NCI-H146 treated with DMSO at 0.1 percent for 48 hours (cell line): ENCODE measurements around the gene ZNF594.
"Not testable (repeated sequence)": the region's sequence is repeated elsewhere in the genome, so short reads cannot be mapped to it uniquely, and the experiment has no call there.

ENCODE experiments used
- DNase-seq: peaks from one replicate; lab custom pipeline; 2025; ENCODE audit not compliant: unreplicated experiment; lab: John Stamatoyannopoulos, UW

ZNF594 gene

DNA sequence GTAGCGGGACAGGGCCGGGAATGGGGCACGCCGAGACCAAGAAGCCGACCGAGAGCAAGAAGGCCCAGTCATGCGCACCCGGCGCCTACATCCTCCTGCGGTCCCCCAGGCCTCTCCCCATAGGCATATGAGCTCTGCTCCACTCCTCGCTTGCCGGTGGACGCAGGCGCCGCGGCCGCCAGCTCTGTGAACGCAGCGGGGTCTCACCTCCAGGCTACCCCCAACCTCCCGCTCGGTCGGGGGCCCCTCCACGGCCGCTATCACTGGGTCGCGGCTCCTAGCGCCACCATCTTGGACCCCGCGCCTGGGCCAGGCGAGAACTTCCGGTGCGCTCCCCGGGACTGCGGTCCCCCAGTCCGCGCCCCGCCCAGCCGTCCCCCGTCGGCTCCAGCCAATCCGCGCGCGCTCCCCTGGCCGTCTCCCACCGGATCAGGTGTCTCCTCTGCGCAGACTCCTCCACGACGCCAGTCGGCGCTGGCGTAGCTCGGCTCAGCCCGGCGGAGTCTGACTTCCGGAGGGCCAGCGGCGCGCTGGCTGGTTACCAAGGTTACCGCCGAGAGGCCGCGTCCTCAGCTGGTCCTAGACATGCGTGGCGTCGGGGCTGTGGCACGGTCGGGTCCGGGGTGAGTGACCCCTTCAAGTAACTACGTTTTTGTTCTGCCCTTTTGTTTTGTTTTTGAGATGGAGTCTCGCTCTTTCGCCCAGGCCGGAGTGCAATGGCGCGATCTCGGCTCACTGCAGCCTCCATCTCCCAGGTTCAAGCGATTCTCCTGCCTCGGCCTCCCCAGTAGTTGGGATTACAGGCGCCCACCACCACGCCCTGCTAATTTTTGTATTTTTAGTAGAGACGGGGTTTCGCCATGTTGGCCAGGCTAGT lies at the start of gene ZNF594:
TSS of gene ZNF594 (minus strand) at position 328 of the 877 bp plus-strand sequence. CDS start 7,612 bp downstream, outside the sequence.
- peak; percentile 85 for DNase-seq

DNA sequence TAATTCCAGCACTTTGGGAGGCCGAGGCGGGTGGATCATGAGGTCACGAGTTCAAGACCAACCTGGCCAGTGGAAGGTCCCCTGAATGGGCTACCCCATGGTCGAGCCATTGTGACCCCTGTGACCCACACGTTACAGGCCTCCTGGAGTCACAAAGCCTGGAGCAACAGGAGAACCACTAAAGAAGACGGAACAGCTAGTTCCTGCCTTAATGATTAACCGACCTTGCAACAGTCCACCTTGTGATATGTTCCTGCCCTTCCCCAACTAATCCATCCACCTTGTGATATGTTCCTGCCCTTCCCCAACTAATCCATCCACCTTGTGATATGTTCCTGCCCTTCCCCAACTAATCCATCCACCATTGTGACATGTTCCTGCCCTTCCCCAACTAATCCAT lies 48.1 kb upstream of the ZNF594 start:
- not testable (repeated sequence) for DNase-seq

DNA sequence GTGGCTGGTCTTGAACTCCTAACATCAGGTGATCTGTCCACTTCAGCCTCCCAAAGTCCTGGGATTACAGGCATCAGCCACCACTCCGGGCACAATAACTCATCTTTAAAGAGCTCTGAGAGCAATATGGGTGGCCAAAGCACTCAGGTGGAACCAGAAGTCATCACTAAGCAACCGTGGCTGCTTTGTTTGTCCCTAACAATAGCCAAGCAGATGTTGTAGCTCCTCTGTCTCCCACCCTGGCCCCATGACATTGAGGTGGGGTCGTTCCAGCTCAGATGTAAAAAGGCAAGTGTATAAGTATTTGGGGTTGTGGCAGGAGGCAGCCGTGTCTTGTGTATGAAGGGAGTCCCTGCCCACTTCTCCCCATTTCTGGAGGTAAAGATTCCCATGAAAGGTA lies 46.7 kb upstream of the ZNF594 start:
- no peak for DNase-seq

DNA sequence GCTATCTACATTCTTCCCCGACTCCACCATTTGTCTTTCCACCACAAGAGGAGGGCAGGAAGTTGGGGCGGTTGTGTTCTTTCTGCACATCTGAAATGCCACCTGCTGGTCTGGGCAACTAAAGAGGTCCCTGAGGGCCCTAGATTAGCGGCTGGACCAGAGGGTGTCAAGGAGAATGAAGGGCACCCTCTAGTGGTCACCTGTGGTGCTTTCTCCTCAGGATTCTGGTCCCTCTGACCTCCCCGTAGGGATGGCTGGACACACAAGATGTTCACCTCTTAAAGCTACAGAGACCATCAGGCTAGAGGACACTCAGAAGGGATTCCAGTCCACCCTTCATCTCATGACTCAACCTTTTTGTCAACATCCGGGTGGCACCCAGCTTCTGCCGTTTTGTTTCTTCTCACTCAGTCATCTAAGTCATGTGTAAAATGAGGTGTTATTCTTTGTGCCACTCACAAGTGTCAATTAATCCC lies 45.9 kb upstream of the ZNF594 start:
- DNase-seq, result peak; percentile 68

DNA sequence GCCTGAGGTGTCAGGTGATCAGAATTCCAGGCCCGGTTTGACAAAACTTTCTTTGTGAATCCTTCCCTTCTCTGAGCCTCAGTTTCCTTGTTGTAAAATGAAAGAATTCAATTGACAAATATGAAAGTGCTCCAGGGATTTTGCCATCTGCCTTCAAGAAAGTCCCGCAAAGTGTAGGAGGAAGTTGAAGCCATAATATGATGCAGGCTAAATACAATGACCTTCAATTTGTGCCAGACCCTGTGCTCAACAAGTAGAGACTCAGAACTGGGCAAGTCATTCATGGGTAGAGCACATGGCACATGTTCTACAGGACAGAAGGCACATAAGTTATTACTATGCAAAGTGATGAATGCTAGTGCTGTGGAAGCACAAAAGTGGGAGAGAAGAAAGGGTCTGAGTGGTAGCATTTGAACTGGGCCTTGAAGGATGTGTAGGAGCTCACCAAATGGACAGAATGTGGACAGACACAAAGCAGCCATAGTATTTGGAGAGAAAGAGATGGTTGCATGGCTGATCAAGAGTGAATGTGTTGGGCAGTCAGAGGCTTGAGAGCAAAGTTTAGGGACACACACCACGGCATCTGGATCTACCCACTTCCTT lies 45.4 kb upstream of the ZNF594 start:
- no peak for DNase-seq

DNA sequence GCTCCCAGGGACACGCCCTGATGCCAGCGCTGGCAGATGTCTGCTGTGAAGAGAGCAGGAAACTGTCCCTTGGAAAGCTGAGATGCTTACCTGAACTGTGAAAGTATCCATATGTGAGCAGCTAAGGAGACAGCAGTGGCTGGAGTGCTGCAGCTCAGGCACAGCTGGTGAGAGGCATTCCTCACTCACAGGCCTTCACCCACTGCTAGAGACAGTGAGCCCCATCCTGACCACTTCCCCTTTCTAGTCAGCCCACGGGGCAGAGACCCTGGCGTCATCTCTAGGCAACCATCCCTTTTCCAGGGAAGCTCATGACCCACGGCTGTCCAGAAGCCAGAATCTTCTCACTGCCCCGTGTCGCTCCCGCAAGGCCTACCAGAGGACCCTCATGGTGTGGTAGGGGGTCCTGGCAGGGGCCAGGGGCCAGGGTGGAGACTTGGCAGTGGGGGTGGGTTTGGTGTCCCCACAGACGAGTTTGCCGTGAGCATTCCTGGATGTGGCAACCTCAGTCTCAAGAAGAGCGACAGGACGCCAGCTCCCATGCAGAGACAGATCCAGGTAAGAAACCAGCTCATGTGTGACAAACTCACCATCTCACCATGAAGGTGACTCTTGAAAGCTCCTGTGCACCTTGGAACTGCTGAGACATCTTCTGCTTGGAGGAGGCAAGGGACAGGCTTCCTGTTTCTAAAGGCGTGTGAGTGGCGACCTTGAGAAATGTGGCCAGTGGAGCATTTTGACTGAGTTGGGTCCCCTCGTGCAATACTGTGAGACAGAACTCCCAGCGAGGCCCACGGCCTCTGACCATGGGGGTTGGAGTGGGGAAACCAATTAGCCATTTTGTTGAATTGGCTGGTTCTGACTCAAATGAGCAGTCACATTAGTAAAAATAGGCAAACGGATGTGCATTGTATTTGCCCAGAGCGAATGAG lies 43.2 kb upstream of the ZNF594 start, which contains the start of gene SCIMP:
TSS of gene SCIMP (minus strand) at position 216 of the 932 bp plus-strand sequence. CDS start at position 111, 105 bp downstream.
- DNase-seq, result no peak

DNA sequence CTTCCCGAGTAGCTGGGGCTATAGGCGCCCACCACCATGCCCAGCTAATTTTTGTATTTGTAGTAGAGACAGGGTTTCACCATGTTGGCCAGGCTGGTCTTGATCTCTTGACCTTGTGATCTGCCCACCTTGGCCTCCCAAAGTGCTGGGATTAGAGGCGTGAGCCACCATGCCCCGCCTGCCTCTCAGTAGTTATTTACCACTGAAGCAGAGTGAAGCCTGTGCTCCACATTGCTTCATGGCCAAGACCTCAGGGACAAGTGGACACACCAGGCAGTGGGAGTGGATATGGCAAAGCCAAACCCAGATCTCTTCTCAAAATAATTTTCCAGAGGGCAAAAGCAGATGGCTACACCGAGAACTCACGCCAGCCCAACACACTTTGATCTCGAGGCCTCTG lies 41.8 kb upstream of the ZNF594 start:
- not testable (repeated sequence) for DNase-seq

DNA sequence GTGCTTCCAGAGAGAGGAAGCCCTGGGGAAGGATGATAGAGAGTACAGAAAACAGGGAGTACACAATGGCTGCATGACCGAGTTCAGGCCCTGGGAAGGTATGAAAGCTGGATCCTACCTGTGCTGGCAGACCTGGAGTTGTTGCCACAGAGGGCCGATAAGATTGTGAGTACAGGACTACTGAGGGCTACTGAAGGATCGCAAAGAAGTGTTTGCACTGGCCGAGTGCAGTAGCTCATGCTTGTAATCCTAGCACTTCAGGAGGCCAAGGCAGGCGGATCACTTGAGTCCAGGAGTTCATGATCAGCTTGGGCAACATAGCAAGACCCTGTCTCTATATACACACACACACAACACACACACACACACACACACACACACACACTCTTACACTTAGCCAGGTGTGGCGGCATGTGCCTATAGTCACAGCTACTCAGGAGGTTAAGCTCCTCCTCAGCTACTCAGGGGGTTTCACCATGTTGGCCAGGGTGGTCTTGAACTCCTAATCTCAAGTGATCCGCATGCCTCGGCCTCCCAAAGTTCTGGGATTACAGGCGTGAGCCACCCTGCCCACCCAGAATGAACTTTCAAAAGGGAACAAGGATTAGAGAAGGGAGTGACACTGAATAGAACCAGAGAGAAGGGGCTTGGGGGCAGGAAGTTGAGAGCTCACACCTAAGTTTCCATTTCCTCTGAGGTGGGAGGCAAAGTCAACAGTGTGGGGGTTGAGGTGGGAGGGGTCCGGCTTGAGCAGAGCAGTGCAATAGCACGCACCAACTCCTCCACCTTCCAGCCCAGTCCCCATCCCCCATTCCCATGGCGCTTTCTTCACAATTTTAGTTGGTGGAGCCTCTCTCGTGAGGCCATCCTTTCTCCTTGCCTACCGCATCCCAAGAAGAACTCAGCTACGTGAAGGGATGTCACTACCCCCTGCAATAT lies 35.5 kb upstream of the ZNF594 start:
- no peak for DNase-seq

DNA sequence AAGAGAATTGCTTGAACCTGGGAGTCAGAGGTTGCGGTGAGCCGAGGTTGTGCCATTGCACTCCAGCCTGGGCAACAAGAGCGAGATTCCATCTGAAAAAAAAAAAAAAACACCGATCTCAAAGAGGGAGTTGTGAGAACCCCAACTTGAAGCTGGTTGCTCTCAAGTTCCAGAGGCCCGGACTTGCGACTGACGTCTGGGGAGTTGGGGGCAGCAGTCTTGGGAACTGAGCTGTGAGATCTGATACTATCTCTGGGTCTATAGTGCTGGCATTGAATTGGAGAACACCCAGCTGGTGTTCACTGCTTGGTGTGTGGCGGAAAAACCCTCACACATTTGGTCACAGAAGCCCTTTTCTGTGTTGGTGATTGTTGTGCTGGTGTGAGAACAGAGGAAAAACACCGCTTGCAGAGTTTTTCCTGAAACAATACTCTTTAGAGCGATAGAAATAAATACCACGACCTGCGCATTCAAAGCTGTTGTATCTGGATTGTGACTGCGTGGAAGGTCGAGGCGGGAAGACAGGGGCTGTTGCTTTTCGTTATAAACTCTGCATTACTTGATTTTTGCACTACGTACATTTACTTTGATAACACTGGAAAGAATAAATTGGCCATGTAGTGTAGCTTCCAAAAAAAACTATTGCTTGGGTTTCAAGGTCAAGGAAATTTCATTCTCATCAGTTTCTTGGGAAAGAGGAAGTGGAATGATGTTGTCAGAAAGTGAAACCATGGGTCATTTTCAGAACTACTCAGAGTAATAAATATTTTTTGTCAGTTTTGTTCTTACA lies 34.2 kb upstream of the ZNF594 start:
- DNase-seq, result no peak

DNA sequence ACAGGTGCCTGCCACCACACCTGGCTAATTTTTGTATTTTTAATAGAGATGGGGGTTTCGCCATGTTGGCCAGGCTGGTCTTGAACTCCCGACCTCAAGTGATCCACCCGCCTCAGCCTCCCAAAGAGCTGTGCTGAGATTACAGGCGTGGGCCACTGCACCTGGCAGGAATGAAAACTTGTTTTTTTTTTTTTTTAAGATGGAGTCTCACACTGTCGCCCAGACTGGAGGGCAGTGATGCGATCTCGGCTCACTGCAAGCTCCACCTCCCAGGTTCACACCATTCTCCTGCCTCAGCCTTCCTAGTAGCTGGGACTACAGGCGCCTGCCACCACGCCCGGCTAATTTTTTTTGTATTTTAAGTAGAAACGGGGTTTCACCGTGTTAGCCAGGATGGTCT lies 30.2 kb upstream of the ZNF594 start:
- not testable (repeated sequence) for DNase-seq

DNA sequence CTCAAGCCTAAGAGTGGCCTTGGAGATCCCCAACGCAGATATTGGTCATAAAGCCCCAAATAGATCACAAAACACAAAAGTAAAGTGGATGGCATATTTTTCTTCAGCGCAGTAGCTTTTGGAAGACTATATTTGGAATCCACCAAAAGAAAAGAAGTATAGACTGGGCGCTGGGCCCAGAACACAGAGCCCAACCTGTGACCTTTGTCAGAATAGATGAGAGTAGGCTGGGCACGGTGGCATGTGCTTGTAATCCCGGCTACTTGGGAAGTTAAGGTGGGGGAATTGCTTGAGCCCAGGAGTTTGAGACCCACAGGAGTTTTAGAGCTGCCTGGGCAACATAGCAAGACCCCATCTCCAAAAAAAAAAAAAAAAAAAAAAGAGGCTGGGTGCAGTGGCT lies 28.4 kb upstream of the ZNF594 start:
- no peak for DNase-seq

DNA sequence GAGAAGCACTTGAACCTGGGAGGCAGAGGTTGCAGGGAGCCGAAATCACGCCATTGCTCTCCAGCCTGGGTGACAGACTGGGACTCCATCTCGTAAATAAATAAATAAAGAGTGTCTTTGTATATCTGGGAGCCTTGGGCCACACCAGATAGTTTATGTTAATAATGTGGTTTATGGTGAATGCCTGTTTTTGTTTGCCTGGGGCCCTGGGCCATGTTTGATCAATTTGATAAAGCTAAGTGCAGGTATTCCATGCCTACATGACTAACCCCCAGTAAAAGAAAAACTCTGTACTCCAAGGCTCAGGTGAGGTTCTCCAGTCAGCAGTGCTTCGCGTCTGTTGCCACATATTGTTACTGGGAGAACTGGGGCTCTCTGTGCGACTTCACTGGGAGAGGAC lies 27.9 kb upstream of the ZNF594 start:
- no peak for DNase-seq

DNA sequence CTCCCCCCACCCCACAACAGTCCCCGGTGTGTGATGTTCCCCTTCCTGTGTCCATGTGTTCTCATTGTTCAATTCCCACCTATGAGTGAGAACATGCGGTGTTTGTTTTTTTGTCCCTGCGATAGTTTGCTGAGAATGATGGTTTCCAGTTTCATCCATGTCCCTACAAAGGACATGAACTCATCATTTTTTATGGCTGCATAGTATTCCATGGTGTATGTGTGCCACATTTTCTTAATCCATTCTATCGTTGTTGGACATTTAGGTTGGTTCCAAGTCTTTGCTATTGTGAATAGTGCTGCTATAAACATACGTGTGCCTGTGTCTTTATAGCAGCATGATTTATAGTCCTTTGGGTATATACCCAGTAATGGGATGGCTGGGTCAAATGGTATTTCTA lies 25.9 kb upstream of the ZNF594 start:
- DNase-seq, result not testable (repeated sequence)

DNA sequence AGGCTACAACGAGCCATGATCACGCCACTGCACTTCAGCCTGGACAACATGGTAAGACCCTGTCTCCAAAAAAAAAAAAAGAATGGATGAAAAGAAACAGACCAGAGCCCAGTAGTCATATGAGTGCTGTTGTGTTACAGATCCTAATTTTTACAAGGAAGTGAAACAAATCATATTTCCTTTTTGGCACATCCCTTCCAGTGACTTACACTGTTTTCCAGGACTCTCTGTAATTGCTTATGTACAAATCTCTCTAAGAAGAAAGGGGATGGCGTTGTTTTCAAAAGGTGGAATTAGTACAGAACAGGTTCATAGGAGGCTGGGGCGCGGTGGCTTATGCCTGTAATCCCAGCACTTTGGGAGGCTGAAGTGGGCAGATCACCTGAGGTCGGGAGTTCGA lies 19.8 kb upstream of the ZNF594 start:
- DNase-seq, result no peak

DNA sequence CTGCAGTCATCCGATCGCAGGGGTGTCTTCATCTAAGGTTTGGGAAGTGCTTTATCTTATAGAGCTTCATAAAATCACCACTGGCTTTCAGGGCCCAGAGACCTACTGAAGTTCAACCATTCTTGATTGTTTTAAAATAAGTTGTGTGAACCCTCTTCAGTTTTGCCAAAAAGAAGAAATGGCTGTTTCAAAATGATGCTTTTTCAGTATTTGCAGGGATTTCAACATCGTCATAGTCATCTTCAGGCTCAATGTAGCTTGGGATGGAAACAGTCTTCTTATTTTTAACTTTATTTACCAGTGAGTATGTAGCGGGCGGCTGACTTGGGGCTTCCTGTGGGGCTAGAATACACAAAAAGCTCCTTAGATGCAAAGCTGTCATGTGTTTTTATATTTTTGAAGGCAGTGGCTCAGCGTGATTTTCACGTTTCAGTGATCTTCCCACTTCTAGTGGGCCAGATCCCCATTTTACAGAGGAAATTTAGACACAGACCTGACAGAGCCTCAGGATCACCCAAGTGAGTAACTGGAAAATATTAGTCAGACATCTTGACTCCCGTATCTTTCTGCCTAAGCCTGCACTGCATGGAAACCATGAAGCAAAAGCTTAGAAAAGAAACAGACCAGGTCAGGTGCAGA lies 19.1 kb upstream of the ZNF594 start:
- DNase-seq, result no peak

DNA sequence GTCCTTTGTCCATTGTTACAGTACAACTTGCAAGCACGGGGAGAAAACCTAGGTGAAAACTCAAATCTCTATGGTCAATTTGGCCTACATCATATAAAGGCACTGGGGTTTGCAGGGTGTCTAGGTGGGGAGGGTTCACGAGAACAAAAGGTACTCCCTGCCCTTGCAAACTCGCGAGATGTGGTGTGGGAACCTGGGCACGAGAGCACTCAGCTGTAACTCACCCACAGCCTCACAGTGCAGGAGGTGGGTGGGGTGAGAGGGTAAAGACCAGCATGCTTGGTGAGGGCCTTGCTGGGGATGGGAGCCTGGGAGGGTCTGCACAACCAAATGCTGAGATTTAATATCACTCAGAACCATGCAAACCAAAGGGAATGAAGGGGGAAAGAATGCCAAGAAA lies 18.4 kb upstream of the ZNF594 start:
- no peak for DNase-seq

DNA sequence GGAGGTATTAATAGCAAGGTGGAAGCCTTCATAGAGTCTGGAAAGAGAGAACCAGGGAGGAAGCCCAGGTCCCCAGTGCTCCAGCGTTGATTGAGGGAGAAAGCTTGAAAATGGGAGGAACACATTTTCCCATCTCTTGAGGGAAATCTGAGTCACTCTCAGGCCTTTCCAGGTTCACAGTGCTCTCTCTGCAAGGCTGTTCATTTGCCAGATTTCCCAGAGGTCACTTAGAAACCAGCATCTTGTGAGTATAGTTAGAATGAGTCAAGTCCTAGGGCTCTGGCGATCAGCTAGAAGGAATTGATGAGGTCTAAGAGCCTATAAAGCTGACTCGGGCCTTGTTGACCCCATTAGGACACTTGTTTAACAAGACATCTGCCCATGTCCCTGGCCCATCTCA lies 17.7 kb upstream of the ZNF594 start:
- DNase-seq, result no peak

DNA sequence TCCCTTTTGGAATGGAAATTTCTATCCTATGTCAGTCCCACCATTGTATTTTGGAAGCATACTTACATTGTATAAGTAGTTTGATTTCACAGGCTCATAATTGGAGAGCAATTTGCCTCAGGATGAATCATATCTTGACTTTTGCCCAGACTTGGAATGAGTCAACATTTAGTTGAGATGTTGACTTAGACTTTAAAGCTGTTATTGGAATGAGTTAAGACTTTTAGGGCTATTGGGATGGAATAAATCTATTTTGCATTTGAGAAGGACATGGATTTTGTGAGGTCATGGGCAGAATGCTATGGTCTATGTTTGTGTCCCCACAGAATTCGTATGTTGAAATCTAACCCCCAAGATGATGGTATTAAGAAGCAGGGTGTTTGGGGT lies 12.2 kb upstream of the ZNF594 start:
- no peak for DNase-seq
